C4-2B (cell line): ENCODE results near the gene REPIN1.

Source experiments
- H3K27ac ChIP-seq: fragments of 450-650 bp; 2 replicates; pipeline ENCODE4 v1.5.1; 2017
- ZFX ChIP-seq: fragments of 450-650 bp; IDR thresholded peaks from 2 replicates; pipeline ENCODE4 v1.6.1; 2017
- TF ChIP-seq, protein P1 (sequence below): fragments of 450-650 bp; conservative IDR thresholded peaks from 2 replicates; pipeline ENCODE4 v1.5.1; 2017; ENCODE audit warnings: mild to moderate bottlenecking

Gene REPIN1

GRCh38 chr7:150403376-150404171, 35.0 kb downstream of the REPIN1 start:
- TF ChIP-seq, protein P1, sequence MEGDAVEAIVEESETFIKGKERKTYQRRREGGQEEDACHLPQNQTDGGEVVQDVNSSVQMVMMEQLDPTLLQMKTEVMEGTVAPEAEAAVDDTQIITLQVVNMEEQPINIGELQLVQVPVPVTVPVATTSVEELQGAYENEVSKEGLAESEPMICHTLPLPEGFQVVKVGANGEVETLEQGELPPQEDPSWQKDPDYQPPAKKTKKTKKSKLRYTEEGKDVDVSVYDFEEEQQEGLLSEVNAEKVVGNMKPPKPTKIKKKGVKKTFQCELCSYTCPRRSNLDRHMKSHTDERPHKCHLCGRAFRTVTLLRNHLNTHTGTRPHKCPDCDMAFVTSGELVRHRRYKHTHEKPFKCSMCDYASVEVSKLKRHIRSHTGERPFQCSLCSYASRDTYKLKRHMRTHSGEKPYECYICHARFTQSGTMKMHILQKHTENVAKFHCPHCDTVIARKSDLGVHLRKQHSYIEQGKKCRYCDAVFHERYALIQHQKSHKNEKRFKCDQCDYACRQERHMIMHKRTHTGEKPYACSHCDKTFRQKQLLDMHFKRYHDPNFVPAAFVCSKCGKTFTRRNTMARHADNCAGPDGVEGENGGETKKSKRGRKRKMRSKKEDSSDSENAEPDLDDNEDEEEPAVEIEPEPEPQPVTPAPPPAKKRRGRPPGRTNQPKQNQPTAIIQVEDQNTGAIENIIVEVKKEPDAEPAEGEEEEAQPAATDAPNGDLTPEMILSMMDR, result no peak
- TF ChIP-seq ZFX, result no peak
- H3K27ac ChIP-seq, result peak overlapping the region; percentile 87

DNA sequence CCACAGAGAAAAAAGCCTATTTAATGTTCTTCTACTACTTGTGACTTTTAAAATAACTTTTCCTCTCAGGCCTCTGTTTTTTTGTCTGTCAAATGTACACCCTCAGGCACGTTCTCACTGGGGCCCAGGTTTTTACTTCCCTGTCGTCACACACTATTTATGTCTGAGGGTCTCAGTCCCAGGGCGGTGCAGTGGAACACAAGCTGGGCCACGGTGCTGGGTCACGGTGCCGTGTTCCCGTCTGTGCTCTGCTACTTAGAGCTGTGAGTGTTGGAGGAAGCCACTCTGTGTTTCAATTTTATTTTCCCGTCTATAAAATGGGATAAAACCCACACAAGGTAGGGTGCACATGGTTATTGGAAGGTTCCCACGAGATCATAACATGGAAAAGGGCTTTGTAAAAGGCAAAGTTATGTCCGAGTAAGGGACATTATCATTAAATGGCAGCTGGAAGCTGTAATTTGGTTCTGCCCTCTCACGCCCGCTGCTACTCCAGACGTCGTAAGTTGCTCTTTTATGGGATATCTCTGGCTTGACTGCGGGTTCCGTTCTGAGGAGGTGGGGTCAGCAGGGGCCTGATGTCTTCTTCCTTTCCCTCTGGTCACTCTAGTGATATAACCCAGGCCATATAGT, 35.7 kb downstream of the REPIN1 start:
- peak overlapping the region; percentile 87 for H3K27ac ChIP-seq

DNA sequence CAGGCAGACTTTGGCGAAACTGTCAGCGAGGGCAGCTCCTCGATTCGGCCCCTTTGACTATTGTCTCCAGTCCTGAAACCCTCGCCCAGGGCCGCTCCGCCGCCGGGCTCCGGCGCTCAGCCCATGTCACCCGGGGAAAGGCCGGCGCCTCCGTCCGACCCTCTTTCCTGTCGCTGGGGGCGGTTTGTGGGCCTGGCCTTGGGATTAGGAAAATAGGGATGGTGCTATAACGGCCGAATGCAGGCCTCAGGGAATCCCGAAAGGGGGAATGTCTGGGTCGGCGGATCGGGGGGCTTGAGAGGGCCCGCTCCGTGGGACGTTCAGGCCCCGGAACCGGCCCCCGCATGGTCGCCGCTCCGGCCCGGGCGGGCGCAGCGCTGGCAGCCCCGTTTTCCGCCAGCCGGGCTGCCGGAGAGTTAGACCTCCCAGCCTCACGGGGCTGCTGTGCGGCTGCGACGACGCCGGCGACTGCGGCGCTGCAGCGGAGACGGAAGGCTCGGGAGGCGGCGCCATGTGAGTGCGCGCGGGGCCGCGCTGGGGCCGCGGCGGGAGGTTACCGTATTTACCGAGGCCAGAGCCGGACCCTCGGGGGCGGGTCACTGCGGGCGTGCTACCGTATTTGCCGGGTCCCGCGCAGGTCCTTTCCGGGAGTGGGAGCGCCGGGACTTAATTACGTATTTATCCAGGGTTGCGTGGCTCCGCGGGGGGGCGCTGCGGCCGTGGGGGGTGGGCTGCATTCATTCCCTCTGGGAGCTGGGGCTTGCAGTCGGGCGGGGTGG, 36.4 kb downstream of the REPIN1 start:
- TF ChIP-seq, protein P1, result peak; percentile 71
- peak; percentile 95; the same call in 1 of the 2 replicates for TF ChIP-seq ZFX
- peak overlapping the region; percentile 87 for H3K27ac ChIP-seq

More for the DNA sequence above, 35.7 kb downstream of the REPIN1 start:
- TF ChIP-seq, protein P1, result no peak
- no peak for TF ChIP-seq ZFX

DNA sequence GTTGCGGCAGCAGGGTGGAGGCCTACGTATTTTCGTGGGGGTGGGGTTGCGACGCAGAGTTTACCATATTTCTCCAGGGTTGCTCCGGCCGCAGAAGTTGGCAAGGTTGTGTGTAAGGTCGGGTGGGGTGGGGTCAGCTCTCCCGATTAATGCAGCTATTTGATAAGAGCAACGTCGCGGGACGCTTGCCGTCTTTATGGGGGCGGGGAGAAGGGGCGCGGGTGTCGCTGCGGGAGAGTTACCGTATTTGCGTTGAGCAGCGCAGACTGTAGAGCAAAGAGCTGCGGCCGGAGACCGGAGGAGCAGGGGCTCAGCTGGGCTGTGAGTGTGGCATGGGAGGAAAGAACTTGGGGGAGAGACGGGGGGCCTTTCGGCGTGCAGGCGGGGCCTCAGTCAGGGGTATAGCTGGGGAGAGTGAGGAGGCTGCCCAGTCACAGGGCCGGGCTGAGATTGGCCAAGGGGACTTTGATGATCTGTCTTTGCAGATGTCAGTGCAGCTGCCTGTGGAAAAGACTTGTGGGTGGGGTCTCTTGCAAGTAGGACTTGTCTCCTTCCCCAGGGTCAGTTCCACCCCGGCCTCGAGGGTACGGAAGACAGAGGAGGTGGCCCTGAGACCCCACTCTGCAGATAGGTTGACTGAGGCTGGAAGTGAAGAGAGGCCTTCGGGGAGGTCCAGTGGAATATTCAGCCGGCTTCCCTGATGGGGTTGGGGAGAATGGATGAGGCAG, 37.1 kb downstream of the REPIN1 start:
- TF ChIP-seq, protein P1, result no peak
- TF ChIP-seq ZFX, result no peak
- H3K27ac ChIP-seq, result peak overlapping the region; percentile 87

GRCh38 chr7:150406312-150406566, 37.6 kb downstream of the REPIN1 start:
- TF ChIP-seq ZFX, result no peak
- TF ChIP-seq, protein P1, result no peak
- H3K27ac ChIP-seq, result peak overlapping the region; percentile 87

- TF ChIP-seq, protein P1, result no peak
- no peak; the same call in 1 of the 2 replicates for TF ChIP-seq ZFX
- no peak overlapping the region; the same call in 1 of the 2 replicates for H3K27ac ChIP-seq
Measured at GRCh38 chr7:150406567-150407421, 38.2 kb downstream of the REPIN1 start.
